Body of pancreas (tissue), 4 donors: ENCODE data around the gene TASP1. TPM values are rescaled to one million over a fixed set of nuclear protein-coding genes. Genes with fewer than 3 reads are reported as not detected.
"Not testable (repeated sequence)": the region's sequence is repeated elsewhere in the genome, so short reads cannot be mapped to it uniquely, and the experiment has no call there.

Source experiments
- ATAC-seq: fragments of 150-250 bp; one replicate; pipeline ENCODE4 v1.9.1; 2016
- DNase-seq, 4 donors: peaks; one replicate each; pipeline ENCODE4 v3.0.0-alpha.2; 2019
- H3K27ac ChIP-seq, 4 donors: fragments of 200-600 bp; sonication (generic); 1 replicate in 3 of 4; 2 replicates in 1 of 4; pipeline versions ENCODE4 v1.5.1 to v1.6.1; 2016 to 2019; ENCODE audit warnings: mild to moderate bottlenecking in 1 of 4, mixed read lengths in 1 of 4, moderate library complexity in 1 of 4
- H3K27me3 ChIP-seq, 2 donors: fragments of 200-600 bp; sonication (generic); one replicate each; pipeline ENCODE4 v1.6.0; 2016; ENCODE audit warnings: mild to moderate bottlenecking in 1 of 2
- H3K36me3 ChIP-seq, 2 donors: fragments of 200-600 bp; sonication (generic); replicated peaks in 1 of 2; 2 replicates each; pipeline ENCODE4 v1.5.1; 2016; ENCODE audit warnings: low read depth in 2 of 2; ENCODE audit not compliant: insufficient read depth in 1 of 2
- H3K4me1 ChIP-seq: fragments of 200-600 bp; sonication (generic); one replicate; pipeline ENCODE4 v1.6.0; 2016
- H3K4me3 ChIP-seq, 2 donors: fragments of 200-600 bp; sonication (generic); 1 replicate in 1 of 2; 2 replicates in 1 of 2; pipeline ENCODE4 v1.5.1; 2016 to 2019
- H3K9me3 ChIP-seq, 3 donors: fragments of 200-600 bp; sonication (generic); 1 replicate in 2 of 3; 2 replicates in 1 of 3; pipeline ENCODE4 v1.5.1; 2016
- CTCF ChIP-seq, 7 experiments: fragments of 450-650 bp in 4 of 7; fragments of 200-600 bp in 3 of 7; sonication (generic) in 3 of 7; IDR thresholded peaks; one replicate each; pipeline ENCODE4 v1.5.1; 2016 to 2019; ENCODE audit warnings: antibody characterized with exemption in 7 of 7
- POLR2A ChIP-seq, 3 donors: fragments of 450-650 bp; IDR thresholded peaks; one replicate each; pipeline ENCODE4 v1.6.1; 2016; ENCODE audit warnings: antibody characterized with exemption in 3 of 3, mild to moderate bottlenecking in 2 of 3
- WGBS, 2 donors: methylation state at CpG; one replicate each; pipeline ENCODE4 v1.1.5; 2017; 5-methylcytosine and 5-hydroxymethylcytosine counted together
- intact Hi-C: fragments of 100-400 bp; cut with DNase I; formaldehyde crosslinking; loops from one replicate; pipeline ENCODE4 v1.15.1; 2023
- total RNA-seq, 2 donors: library from RNA; depleted of rRNA; stranded (reverse); fragments of >200 nt; gene quantifications; one replicate each; pipeline ENCODE4 v1.1.0, GENCODE V29; 2016

TASP1 gene
- total RNA-seq, 2 donors from 2014 or later, result 8.0 to 11.5 TPM

GRCh38 chr20:13661070-13661685 lies 22.4 kb upstream of the TASP1 start:
- TF ChIP-seq CTCF (IDR thresholded peaks at IDR 0.05) (no peak), POLR2A (IDR thresholded peaks at IDR 0.05) (no peak)
- H3K36me3 ChIP-seq, result no peaks in the 10 kb centered on the region
- WGBS, 2 donors, result 47 to 57% methylated on average over 11 of the region's 11 CpGs
- H3K9me3 ChIP-seq, result no peaks in the 10 kb centered on the region
- DNase-seq (no peak), ATAC-seq (no peak)
- intact Hi-C loops, result no loop called here
- H3K4me3 ChIP-seq, result no peak overlapping the region
- no peak overlapping the region for H3K27ac ChIP-seq
- no peaks in the 10 kb centered on the region for H3K4me1 ChIP-seq
- H3K27me3 ChIP-seq, result no peaks in the 10 kb centered on the region

GRCh38 chr20:13659288-13659687 lies 20.6 kb upstream of the TASP1 start:
- no peak for DNase-seq
- TF ChIP-seq CTCF (IDR thresholded peaks at IDR 0.05), result no peak
- no peak for TF ChIP-seq POLR2A (IDR thresholded peaks at IDR 0.05)
- H3K27ac ChIP-seq, result no peak overlapping the region
- H3K36me3 ChIP-seq, result no peaks in the 10 kb centered on the region
- WGBS, 2 donors, result 67 to 83% methylated on average over 3 of the region's 3 CpGs
- H3K9me3 ChIP-seq, result no peaks in the 10 kb centered on the region
- intact Hi-C loops, result no loop called here
- no peaks in the 10 kb centered on the region for H3K27me3 ChIP-seq
- H3K4me1 ChIP-seq, result no peaks in the 10 kb centered on the region
- ATAC-seq, result no peak
- no peak overlapping the region for H3K4me3 ChIP-seq

GRCh38 chr20:13658060-13658459 lies 19.3 kb upstream of the TASP1 start:
- whole genome bisulfite sequencing, 2 donors, result 80 to 88% methylated on average over 5 of the region's 5 CpGs
- H3K9me3 ChIP-seq, intact Hi-C loops, H3K27ac ChIP-seq, ATAC-seq, H3K4me1 ChIP-seq, H3K36me3 ChIP-seq, H3K4me3 ChIP-seq, DNase-seq, H3K27me3 ChIP-seq: not testable (repeated sequence)

GRCh38 chr20:13656721-13657368 lies 18.1 kb upstream of the TASP1 start:
- Histone ChIP-seq H3K36me3 (no peaks in the 10 kb centered on the region), H3K27me3 (no peaks in the 10 kb centered on the region), H3K4me1 (no peaks in the 10 kb centered on the region), H3K27ac (no peak overlapping the region), H3K4me3 (no peak overlapping the region), H3K9me3 (no peaks in the 10 kb centered on the region)
- intact Hi-C loops, result no loop called here
- DNase-seq, result no peak
- no peak for ATAC-seq
- TF ChIP-seq CTCF (IDR thresholded peaks at IDR 0.05) (no peak), POLR2A (IDR thresholded peaks at IDR 0.05) (no peak)
- 61 to 62% methylated on average over 4 of the region's 4 CpGs for WGBS, 2 donors

- 61 to 64% methylated on average over 2 of the region's 2 CpGs for WGBS, 2 donors
- Histone ChIP-seq H3K27ac (no peak overlapping the region), H3K4me1 (no peaks in the 10 kb centered on the region), H3K27me3 (no peaks in the 10 kb centered on the region), H3K9me3 (no peaks in the 10 kb centered on the region), H3K4me3 (no peak overlapping the region), H3K36me3 (no peaks in the 10 kb centered on the region)
- intact Hi-C loops, result no loop called here
- TF ChIP-seq POLR2A (IDR thresholded peaks at IDR 0.05) (no peak), CTCF (IDR thresholded peaks at IDR 0.05) (no peak)
- no peak for ATAC-seq
- no peak for DNase-seq
Measured at GRCh38 chr20:13654463-13655023, 15.8 kb upstream of the TASP1 start.
